HG03066 (cell line): ENCODE measurements around the gene NFKB2.

ENCODE experiments used
- ATAC-seq: cut with Tn5 transposase; IDR thresholded peaks from one replicate; pipeline ENCODE4 v1.9.1; 2021; ENCODE audit warnings: low read depth; ENCODE audit not compliant: unreplicated experiment

NFKB2 gene

DNA sequence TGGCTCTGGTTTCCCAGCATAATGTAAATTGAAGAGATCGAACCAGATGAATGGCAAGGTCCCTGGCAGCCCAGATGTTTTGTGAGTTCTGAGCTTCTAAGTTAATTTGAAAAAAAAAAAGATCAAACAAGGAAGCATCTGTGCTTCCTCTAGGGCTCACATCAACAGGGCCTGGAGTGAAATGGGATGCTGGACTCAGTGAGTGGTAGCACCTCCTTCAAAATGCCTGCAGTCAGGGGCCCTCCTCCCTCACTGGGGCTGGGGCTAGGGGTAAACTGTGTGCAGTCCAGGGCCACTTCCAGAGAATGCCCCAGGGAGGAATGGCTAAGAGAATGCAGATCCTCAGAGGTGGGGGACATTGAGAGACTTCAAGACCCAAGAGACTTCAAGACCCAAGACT is 42.9 kb downstream of the NFKB2 start:
- no peak for ATAC-seq

DNA sequence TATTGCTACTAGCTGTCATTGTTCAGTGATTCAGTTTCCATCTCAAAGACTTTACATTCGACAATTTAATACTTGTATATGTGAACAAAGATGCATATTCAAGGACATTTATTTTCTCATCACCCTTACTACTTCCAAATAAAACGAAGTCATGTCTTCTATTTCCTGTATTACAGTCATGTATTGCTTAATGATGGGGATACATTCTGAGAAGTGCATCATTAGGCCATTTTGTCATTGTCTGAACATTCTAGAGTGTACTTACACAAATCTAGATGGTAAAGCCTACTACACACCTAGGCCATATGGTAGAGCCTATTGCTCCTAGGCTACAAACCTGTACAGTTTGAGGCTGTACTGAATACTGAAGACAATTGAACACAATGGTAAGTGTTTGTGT is 49.3 kb downstream of the NFKB2 start:
- ATAC-seq = no peak

DNA sequence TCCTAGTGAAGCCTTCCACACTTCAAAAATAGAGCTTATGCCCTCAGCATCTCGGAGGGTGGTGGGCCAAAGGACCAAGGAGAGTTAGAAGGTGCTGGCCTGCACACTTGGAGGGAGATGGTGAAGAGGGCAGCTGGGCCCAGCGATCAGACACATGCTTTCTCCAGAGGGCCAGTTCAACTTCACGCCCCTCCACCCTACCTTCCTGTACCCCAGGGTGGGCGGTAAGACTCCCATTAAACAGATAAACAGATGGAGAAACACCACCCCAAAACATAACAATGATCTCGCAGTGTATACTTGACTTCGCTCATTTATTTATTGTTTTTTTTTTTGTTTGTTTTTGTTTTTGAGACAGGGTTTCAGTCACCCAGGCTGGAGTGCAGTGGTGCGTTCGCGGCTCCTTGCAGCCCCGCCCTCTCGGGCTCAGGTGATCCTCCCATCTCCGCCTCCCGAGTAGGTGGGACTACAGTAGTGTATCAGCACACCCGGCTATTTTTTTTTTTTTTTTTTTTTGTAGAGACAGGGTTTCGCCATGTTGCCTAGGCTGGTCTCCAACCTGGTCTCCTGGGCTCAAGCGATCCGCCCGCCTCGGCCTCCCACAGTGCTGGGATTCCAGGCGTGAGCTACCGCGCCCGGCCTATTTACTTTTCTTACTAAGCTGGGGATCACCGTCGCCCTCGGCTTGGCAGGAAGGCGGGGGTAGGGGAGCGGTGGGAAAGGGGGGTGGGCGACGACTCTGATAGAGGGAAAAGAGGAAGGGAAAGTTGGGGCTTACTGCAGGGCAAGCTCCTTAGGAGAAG is 54.0 kb downstream of the NFKB2 start:
- ATAC-seq = peak; percentile 51

- ATAC-seq = no peak
Measured at GRCh38 chr10:102450124-102450373, 54.5 kb downstream of the NFKB2 start.

DNA sequence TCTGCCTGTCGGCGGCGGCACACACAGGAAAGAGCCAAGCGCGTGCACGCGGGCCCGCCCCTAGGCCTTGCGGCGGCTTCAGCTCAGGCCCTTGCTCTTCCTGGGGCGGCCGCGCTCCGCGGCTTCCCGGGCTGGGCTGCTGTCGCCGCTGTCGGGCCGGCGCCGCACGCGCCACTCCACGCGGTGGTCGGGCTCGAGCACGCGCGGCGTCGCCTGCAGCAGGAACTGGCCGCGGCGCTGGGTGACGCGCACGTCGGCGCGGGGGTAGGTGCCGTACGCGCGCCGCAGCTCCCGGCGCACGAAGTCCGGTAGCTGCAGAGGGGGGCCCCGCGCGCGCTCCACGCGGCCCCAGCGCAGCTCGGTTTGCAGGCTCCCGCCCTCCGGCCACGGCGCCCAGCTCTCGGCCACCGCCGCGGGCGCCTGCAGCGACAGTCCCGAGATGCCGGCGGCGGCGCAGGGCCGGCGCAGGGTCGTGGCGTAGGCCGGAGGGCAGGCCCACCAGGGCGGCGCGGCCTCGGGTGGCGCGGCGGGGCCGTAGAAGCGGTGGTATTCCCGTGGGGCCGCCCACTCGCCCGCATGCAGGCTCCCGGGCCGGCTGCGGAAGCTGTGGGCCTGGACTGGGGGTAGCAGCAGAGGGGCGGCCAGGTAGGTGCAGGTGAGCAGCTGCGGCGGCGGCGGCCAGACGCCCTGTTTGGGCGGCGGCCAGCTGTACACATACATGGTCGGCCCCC is 55.0 kb downstream of the NFKB2 start:
- peak; percentile 62 for ATAC-seq

DNA sequence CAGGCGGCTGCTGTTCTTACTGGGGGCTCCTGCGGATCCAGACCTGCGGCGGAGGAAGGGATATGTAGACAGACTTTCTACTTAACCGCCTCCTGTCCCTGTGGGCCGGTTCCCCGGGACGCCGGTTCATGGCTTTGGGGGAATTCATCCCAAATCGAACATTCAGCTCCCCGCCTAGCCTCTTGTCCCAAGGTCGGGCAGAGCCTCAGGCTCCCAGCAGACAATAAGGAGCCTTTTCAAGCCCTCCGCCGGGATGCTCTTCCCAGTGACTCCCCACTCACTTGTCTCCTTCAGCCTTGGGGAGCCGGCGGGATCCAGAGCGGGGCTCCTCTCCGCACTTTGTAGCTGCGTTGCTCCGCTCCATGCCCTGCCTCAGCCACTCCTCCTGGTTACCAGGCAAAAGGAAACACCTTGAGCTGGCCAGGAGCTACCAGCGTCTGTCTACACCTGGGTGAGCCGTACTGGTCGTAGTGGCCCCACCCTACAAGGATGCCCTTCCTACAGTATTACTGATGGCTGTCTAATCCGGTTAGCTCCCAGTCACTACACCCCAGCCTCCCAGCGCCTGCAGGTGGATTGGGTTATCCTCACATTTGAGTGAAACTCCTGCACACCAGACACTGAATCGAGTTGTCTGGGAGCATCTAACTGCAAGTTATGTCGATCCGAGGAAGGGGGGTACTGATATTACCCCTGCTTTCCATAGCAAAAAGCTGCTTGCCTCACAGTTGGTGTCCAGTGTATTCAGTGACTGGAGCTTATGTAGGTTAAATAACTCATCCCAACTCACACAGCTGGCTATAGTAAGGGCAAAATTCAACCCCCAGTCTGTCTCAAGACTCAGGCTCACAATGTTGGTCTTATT is 55.8 kb downstream of the NFKB2 start, which contains the start of gene C10orf95:
TSS of gene C10orf95 (minus strand) at position 439 of the 865 bp plus-strand sequence. CDS start 450 bp downstream, outside the sequence.
- no peak for ATAC-seq
